GM12892 (cell line): ENCODE measurements around the gene SPEF1.

Experiments
- POLR2A ChIP-seq: IDR thresholded peaks from 2 replicates; pipeline ENCODE4 v1.6.1; 2011; ENCODE audit warnings: low read depth, low read length, control low read depth
- POLR2AphosphoS5 ChIP-seq: IDR thresholded peaks from 2 replicates; pipeline ENCODE4 v1.6.1; 2011; ENCODE audit warnings: low read depth, low read length, control low read depth
- TAF1 ChIP-seq: IDR thresholded peaks from 2 replicates; pipeline ENCODE4 v1.6.1; 2011; ENCODE audit warnings: low read depth, mild to moderate bottlenecking, control low read depth, low read length, borderline replicate concordance

- TF ChIP-seq POLR2AphosphoS5 (no peak), TAF1 (no peak), POLR2A (no peak)
Observed at GRCh38 chr20:3794701-3795420, 13.6 kb upstream of the SPEF1 start.
